Ishikawa (cell line): ENCODE results near the gene PLA2G4E.

Experiments
- CEBPB ChIP-seq: IDR thresholded peaks from 2 replicates; pipeline ENCODE4 v1.6.1; 2012
- CREB1 ChIP-seq: IDR thresholded peaks from 2 replicates; pipeline ENCODE4 v1.6.1; 2012; ENCODE audit warnings: low read depth
- EGR1 ChIP-seq: IDR thresholded peaks from 2 replicates; pipeline ENCODE4 v1.6.1; 2012
- EP300 ChIP-seq: IDR thresholded peaks from 2 replicates; pipeline ENCODE4 v1.6.1; 2012; ENCODE audit warnings: borderline replicate concordance
- FOXM1 ChIP-seq: IDR thresholded peaks from 2 replicates; pipeline ENCODE4 v1.6.1; 2012; ENCODE audit warnings: low read depth, borderline replicate concordance
- MAX ChIP-seq: IDR thresholded peaks from 2 replicates; pipeline ENCODE4 v1.6.1; 2012
- NFIC ChIP-seq: IDR thresholded peaks from 2 replicates; pipeline ENCODE4 v1.6.1; 2012
- RAD21 ChIP-seq: IDR thresholded peaks from 2 replicates; pipeline ENCODE4 v1.6.1; 2012; ENCODE audit warnings: low read depth
- REST ChIP-seq: IDR thresholded peaks from 2 replicates; pipeline ENCODE4 v1.6.1; 2012; ENCODE audit warnings: low read depth, mild to moderate bottlenecking
- TAF1 ChIP-seq: IDR thresholded peaks from 2 replicates; pipeline ENCODE4 v1.6.1; 2012; ENCODE audit warnings: low read depth, mild to moderate bottlenecking
- TCF12 ChIP-seq: IDR thresholded peaks from 2 replicates; pipeline ENCODE4 v1.6.1; 2012; ENCODE audit warnings: low read depth
- TEAD4 ChIP-seq: IDR thresholded peaks from 2 replicates; pipeline ENCODE4 v1.6.1; 2012
- USF1 ChIP-seq: IDR thresholded peaks from 2 replicates; pipeline ENCODE4 v1.6.1; 2012
- YY1 ChIP-seq: IDR thresholded peaks from 2 replicates; pipeline ENCODE4 v1.6.1; 2012; ENCODE audit warnings: low read depth
- ZBTB7A ChIP-seq: IDR thresholded peaks from 2 replicates; pipeline ENCODE4 v1.6.1; 2012; ENCODE audit warnings: low read depth

Gene PLA2G4E

GRCh38 chr15:41933771-41934170 lies 87.1 kb downstream of the PLA2G4E start:
- TF ChIP-seq MAX (no peak), YY1 (no peak), EGR1 (no peak), FOXM1 (no peak), USF1 (no peak), ZBTB7A (no peak), CREB1 (no peak), TAF1 (no peak), CEBPB (no peak), TCF12 (no peak), REST (no peak), EP300 (no peak), TEAD4 (no peak)

GRCh38 chr15:41933326-41933725 lies 87.5 kb downstream of the PLA2G4E start:
- no peak for TF ChIP-seq REST
- TF ChIP-seq EP300: no peak

GRCh38 chr15:41932511-41933289 lies 88.1 kb downstream of the PLA2G4E start:
- TF ChIP-seq EP300 (no peak), MAX (no peak), REST (no peak), TCF12 (no peak)

- no peak for TF ChIP-seq CREB1
- TF ChIP-seq RAD21: no peak
- TF ChIP-seq TEAD4: no peak
- TF ChIP-seq REST: no peak
- TF ChIP-seq ZBTB7A: no peak
- no peak for TF ChIP-seq USF1
- TF ChIP-seq TAF1: no peak
- TF ChIP-seq EGR1: no peak
- no peak for TF ChIP-seq TCF12
- no peak for TF ChIP-seq EP300
- TF ChIP-seq CEBPB: no peak
- no peak for TF ChIP-seq YY1
- TF ChIP-seq MAX: no peak
- no peak for TF ChIP-seq FOXM1
- TF ChIP-seq NFIC: no peak
Measured at GRCh38 chr15:41932101-41932500, 88.7 kb downstream of the PLA2G4E start.
